ENCODE data around the gene GUCY1A2.

GUCY1A2 gene

GRCh38 chr11:106642331-106642730, 375.9 kb downstream of the GUCY1A2 start:
- DNase-seq (ENCODE audit: low spot score), result no peak

GRCh38 chr11:106632283-106632682, 386.0 kb downstream of the GUCY1A2 start:
- no peak for DNase-seq (ENCODE audit: low spot score)

GRCh38 chr11:106627694-106628093, 390.6 kb downstream of the GUCY1A2 start:
- DNase-seq (ENCODE audit: low spot score), result no peak

GRCh38 chr11:106625566-106625965, 392.7 kb downstream of the GUCY1A2 start:
- no peak for DNase-seq (ENCODE audit: low spot score)

GRCh38 chr11:106624377-106624776, 393.9 kb downstream of the GUCY1A2 start:
- no peak for DNase-seq (ENCODE audit: low spot score)
